T-helper 1 cell treated with Interleukin-12 subunit alpha and Interleukin-12 subunit beta and Interleukin-4 antibody, amounts not matched to agents 30 ng/mL and 1 ng/mL, for 36 hours (primary cell): ENCODE measurements around the gene ZDHHC15. TPM values are rescaled to one million over a fixed set of nuclear protein-coding genes. Genes with fewer than 3 reads are reported as not detected.
"Not testable (repeated sequence)": the region's sequence is repeated elsewhere in the genome, so short reads cannot be mapped to it uniquely, and the experiment has no call there.

Source experiments
- intact Hi-C: fragments of 100-400 bp; cut with micrococcal nuclease; formaldehyde crosslinking; loops from one replicate; pipeline ENCODE4 v1.15.1; 2024
- total RNA-seq: library from RNA; stranded (reverse); gene quantifications from 2 replicates; pipeline ENCODE4 v1.2.3, GENCODE V29; 2022

Gene ZDHHC15, protein sequence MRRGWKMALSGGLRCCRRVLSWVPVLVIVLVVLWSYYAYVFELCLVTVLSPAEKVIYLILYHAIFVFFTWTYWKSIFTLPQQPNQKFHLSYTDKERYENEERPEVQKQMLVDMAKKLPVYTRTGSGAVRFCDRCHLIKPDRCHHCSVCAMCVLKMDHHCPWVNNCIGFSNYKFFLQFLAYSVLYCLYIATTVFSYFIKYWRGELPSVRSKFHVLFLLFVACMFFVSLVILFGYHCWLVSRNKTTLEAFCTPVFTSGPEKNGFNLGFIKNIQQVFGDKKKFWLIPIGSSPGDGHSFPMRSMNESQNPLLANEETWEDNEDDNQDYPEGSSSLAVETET
- total RNA-seq, result not detected in 2 replicates

DNA sequence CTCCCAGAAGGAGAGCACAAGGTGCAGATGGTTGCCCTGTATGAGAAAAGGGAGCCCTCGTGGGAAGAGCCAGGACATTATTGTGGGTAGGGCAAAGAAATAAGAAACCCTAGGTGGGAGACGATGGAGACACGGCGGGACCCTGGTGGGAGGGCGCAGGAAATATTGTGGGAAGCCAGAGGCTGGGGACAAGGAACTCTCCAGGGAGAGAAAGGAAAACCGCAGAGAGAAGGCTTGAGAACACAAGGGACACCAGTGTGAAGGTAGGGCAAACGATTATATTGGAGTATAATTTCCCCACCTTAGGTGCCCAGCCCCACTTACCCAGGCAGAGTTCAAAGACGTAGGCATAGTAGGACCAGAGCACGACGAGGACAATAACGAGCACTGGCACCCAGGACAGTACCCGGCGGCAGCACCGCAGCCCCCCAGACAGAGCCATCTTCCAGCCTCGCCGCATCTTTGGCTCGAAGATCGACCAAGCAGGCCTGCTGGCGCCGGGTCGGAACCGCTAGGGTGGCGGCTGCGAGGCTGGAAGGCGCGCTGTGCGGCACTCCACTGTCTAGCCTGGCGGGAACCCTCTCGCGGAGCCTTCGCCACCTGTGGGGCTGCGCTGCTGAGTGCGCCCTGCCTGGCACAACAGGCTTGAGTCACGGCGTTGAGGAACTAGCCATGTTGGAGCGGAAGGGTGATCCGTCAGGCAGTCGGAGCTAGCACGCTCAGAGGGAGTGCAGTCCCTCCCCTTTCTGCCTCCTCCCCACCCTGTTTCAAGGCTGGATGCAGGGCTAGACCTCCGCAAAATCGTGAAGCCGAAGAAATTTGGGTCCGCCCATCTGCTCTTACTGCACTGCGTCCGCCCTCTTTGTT is at the start of gene ZDHHC15:
Gene ZDHHC15, minus strand, starts transcription at position 473 of the 867 bp plus-strand sequence. Its CDS starts 13 bp downstream, at position 460.
- intact Hi-C loops, result loop anchor here (5.0 kb wide), 1 partner anchor 250 kb away; the partner anchor contains the start of gene UPRT

DNA sequence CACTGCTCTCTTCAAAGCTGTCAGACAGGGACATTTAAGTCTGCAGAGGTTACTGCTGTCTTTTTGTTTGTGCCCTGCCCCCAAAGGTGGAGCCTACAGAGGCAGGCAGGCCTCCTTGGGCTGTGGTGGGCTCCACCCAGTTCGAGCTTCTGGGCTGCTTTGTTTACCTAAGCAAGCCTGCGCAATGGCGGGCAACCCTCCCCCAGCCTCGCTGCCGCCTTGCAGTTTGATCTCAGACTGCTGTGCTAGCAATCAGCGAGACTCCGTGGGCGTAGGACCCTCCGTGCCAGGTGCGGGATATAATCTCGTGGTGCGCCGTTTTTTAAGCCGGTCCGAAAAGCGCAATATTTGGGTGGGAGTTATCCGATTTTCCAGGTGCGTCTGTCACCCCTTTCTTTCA is 37.7 kb upstream of the ZDHHC15 start:
- intact Hi-C loops, result not testable (repeated sequence)

DNA sequence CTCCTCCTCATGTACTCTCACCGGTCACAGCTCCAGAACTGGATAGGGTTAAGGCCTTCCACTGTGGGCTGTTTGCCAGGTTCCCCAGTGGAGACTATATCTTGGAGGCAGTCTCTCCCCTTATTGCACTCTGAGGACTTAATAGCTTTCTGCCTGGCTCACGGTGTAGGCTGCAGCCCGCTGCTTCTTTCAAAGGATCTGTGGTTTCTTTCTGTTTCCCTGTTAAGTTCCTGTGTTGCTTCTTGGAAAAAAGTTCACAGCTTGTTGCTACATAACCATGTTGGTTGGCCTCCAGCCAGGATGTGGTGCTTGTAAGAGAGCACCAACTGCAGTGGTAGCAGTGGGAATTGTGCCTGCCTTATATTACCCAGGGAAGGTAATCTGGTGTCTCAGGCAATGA is 24.9 kb upstream of the ZDHHC15 start:
- intact Hi-C loops, result no loop called here

DNA sequence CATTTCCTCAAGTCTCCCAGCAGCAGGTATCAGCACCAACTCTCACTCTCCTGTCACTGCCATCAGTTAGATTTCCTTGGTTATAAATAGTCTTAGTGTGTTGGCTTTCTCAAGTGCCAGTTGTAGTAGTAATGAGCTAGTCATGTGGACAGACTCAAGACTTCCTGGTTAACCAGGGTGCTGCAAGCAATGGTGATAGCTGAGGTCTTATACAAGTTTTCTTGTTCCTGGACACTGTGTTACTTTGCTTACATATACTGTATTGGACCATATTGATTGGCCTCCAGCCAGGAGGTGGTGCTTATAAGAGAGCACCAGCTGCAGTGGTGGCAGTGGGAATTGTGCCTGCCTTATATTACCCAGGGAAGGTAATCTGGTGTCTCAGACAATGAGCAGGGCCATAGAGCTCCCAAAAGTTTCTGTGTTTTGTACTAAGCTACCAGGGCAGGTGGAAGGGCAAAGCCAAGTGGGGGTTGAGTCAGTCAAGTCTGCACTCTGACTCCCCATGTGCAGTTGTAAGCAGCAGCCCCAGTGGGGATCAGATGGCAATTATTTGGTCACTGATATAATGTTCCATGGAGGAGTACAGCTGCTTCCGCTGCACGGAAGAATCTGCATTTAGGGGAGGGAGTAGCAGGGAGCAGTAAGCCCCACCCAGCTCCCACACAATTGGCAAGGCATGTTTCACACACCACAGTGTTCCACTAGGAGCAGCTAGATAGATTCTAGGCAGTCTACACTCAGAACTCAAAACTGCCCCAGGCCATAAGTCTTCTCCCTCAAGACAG is 24.1 kb upstream of the ZDHHC15 start:
- intact Hi-C loops, result no loop called here

DNA sequence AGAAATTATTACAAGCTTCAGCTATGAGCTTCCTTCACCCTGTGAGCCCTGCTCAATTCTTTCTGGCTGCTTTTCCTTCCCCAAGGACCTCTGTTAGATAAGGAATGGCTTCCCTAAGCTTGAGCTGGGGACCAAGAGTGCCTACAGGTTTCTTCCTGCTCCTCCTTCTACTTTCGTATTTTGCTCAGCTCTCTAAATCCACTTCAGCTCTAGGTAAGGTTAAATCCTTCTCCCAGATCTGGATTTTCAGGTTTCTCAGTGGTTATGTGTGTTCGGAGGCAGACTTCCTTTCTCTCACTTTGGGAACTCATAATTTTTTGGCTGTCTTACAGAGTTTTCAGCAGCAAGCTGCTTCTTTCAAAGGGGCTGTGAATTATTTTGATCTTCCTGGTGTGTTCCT is 21.9 kb upstream of the ZDHHC15 start:
- intact Hi-C loops, result no loop called here

DNA sequence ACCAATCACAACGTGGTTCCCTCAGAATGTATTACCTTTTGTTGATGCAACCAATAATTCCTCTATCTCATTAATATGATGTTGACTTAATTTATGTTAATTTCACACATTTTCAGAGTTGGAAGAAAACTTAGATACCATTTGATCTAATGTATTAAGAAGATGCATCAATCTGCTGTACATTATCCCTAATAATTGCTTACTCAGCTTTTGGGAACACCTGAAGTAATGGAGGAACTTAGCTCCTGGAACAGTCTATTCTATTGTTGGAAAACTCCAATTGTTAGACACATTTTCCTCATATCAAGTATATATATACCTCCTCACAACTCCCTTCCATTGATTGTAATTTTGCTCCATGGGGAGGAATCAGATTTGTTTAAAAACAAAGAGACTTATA is 38.9 kb downstream of the ZDHHC15 start:
- intact Hi-C loops, result no loop called here

DNA sequence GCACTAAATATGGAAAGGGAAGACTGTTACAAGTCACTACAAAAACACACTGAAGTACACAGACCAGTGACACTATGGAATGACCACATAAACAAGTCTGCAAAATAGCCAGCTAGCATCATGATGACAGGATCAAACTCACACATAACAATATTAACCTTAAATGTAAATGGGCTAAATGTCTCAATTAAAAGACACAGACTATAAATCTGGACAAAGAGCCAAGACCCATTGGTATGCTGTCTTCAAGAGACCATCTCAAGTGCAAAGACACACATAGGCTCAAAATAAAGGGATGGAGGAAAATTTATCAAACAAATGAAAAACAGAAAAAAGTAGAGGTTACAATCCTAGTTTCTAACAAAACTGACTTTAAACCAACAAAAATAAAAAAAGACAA is 61.1 kb downstream of the ZDHHC15 start:
- intact Hi-C loops, result not testable (repeated sequence)

DNA sequence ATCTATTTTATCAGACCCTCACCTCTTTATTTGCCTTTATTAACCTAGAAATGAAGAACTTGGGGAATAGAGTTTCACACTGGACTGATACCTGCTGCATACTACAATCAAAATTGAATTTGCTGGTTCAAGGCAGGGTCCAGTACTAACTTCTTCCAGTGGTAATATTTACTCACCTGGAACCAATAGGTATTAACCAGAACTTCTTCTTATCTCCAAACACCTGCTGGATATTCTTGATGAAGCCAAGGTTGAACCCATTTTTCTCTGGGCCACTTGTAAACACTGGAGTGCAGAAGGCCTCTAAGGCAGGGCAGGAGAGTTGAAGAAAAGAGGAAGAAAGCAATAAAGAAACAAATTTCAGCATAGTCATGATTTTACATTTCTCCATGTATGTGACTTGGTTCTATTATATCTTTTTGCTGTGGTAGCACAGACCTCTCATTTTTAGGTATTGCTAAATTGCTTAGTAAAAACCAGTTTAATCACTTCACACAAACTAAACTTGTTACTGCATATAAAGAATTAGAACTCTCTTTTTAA is 101.1 kb downstream of the ZDHHC15 start:
- intact Hi-C loops, result no loop called here

DNA sequence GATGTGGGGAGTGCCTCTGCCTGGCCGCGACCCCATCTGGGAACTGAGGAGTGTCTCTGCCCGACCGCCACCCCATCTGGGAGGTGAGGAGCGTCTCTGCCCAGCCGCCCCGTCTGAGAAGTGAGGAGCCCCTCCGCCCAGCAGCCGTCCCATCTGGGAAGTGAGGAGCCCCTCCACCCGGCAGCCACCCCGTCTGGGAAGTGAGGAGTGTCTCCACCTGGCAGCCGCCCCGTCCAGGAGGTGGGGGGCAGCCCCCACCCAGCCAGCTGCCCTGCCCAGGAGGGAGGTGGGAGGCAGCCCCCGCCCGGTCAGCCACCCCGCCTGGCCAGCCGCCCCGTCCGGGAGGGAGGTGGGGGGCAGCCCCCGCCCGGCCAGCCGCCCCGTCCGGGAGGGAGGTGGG is 115.7 kb downstream of the ZDHHC15 start:
- intact Hi-C loops, result not testable (repeated sequence)

DNA sequence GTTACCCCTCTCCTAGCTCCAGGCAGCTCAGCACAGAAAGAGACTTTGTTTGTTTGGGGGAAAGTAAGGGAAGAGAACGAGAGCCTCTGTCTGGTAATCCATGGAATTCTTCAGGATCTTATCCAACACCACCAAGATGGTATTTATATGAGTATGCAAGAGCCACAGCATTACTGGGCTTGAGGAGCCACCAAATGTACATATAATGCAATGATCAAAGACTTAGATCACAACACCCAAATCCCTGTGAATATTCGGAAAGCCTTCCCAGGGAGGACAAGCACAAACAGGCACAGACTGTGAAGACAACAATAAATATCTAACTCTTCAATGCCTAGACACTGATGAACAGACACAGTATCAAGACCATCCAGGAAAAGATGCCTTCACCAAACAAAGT is 132.4 kb downstream of the ZDHHC15 start:
- intact Hi-C loops, result no loop called here

DNA sequence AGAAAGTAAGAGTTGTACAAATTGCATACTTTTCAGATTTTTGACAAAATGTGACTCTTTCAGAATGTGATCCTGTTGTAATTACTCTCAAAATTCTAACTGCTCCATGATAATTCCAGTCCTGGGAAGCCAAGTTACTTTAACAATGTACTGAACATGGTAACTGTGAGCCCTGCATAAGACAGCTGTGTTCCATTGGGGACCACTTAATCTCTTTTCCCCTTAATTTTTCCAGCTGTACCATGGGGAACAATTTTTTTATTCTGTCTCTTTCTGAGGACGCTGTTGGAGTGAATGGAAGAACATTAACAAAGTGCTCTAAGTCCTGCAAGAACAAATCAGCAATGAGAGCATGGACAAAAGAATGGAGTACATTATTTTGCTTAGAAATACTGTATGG is 153.1 kb downstream of the ZDHHC15 start:
- intact Hi-C loops, result no loop called here

DNA sequence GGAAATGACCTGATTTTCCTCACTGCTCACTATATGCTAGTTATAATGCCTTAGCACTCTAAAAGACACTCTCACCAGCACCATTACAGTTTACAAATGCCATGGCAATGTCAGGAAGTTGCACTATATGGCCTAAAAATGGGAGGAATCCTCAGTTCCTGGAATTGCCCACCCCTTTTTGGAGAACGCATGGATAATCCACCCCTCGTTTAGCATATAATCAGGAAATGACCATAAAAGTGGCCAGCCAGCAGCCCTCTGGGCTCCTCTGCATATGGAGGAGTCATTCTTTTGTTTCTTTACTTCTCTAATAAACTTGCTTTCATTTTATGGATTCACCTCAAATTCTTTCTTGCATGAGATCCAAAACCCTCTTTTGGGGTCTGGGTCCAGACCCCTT is 156.0 kb downstream of the ZDHHC15 start:
- intact Hi-C loops, result no loop called here

DNA sequence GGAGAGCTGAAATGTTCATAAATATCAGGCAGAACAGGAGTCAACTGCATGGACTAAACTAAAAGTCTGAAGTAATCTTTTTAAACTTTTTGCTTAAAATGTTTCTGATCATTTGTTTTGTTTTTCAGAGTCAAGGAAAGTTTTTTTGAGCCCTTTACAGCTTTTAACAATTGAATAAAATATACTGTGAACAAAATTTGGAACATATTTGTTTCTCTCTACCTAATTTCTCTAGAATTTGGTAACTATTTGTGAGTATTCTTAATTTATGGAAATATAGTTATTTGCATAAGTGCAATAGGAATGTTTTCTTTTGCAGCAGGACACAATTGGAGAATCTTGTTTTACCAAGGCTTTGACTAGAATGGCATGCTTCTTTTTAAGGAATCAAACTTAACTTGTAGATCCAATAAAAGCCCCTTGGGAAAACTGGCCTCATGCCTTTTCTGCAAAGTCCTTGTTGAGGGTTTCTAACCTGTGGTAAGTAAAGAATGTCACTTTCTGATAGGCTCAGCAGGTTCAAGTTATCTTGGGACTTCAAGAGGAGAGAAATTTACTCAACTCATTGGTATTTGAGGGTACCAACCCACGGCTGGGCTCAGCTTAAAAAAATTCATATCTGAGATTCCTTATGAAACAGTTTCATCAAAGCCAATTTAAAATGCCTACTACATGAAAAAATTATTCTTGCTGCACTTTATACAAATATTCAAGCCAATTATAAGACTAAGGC is 157.4 kb downstream of the ZDHHC15 start:
- intact Hi-C loops, result no loop called here

DNA sequence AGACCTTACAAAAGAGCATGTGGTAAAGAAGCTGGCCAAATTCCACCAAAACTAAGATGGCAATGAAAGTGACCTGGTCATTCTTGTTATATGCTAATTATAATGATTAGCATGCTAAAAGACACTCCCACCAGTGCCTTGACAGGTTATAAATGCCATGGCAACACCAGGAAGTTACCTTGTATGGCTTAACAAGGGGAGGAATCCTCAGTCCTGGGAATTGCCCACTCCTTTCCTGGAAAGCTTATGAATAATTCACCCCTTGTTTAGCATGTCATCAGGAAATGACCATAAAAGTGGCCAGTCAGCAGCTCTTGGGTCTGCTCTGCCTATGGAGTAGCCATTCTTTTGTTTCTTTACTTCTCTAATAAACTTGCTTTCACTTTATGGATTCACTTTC is 161.0 kb downstream of the ZDHHC15 start:
- intact Hi-C loops, result no loop called here

DNA sequence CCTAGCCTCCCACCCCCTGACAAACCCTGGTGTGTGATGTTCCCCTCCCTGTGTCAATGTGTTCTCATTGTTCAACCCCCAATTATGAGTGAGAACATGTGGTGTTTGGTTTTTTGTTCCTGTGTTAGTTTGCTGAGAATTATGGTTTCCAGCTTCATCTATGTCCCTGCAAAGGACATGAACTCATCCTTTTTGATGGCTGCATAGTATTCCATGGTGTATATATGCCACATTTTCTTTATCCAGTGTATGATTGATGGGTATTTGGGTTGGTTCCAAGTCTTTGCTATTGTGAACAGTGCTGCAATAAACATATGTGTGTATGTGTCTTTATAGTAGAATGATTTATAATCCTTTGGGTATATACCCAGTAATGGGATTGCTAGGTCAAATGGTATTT is 174.2 kb downstream of the ZDHHC15 start:
- intact Hi-C loops, result not testable (repeated sequence)

DNA sequence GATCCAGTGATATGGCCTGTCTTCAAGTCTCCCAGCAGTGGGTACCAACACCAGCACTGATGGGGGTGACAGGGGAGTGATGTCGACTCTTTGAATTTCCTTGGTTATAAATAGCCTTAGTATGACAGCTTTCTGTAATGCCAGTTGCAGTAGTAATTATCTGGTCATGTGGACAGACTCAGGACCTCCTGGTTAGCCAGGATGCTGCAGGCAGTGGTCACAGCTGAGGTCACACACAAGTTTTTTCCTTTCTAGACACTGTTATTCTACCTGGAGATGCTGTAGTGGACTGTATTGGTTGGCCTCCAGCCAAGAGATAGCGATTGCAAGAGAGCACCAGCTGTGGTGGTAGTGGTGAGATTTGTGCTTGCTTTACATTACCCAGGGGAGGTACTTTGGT is 185.3 kb downstream of the ZDHHC15 start:
- intact Hi-C loops, result no loop called here

DNA sequence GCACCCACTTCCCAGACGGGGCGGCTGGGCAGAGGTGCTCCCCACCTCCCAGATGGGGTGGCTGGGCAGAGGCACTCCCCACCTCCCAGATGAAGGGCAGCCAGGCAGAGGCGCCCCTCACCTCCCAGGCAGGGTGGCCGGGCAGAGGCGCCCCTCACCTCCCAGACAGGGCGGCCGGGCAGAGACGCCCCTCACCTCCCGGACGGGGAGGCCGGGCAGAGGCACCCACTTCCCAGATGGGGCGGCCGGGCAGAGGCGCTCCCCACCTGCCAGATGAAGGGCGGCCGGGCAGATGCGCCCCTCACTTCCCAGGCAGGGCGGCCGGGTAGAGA is 187.7 kb downstream of the ZDHHC15 start:
- intact Hi-C loops, result no loop called here

DNA sequence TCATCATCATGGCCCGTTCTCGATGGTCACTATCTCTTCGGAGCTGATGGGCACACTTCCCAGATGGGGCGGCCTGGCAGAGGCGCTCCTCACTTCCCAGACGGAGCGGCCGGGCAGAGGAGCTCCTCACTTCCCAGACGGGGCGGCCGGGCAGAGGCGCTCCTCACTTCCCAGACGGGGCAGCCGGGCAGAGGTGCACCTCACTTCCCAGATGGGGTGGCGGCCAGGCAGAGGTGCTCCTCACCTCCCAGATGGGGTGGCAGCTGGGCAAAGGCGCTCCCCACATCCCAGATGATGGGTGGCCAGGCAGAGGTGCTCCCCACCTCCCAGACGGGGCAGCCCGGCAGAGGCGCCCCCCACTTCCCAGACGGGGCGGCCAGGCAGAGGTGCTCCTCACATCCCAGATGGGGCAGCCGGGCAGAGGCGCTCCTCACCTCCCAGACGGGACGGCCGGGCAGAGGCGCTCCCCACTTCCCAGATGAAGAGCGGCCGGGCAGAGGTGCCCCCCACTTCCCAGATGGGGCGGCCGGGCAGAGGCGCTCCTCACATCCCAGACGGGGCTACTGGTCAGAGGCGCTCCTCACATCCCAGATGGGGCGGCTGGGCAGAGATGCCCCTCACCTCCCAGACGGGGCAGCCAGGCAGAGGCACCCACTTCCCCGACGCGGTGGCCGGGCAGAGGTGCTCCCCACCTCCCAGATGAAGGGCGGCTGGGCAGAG is 188.3 kb downstream of the ZDHHC15 start:
- intact Hi-C loops, result not testable (repeated sequence)

DNA sequence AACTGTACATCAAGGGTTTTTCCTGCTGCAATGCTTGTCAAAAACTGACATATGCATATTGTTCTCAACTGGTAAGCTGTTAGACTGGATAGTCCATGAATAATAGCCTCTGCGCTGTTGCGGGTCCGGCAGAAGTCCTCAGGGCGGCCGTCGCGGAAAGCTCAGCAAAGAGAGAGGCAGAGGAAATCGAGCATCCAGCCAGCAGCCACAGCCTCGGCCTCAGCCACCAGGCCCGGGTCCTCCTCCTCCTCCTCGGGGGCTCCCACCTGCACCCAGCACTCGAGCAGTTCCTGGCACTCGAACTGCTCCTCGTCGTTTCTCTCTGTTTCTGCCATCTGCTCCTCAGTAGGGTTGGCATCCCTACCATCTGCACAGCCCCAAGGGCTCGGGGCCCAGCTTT is 195.2 kb downstream of the ZDHHC15 start:
- intact Hi-C loops, result no loop called here
